Central memory CD4-positive, alpha-beta T cell (primary cell): Measurements from ENCODE around the gene DZIP3.
A peak's percentile ranks its signal among the peaks of the same experiment; 100 is the strongest.

Experiments used
- DNase-seq: peaks from one replicate; pipeline ENCODE4 v3.0.0; 2022
- total RNA-seq, 3 experiments: gene quantifications; one replicate each; lab custom pipeline; 2026; lab: John Stamatoyannopoulos, UW

The DZIP3 gene, protein sequence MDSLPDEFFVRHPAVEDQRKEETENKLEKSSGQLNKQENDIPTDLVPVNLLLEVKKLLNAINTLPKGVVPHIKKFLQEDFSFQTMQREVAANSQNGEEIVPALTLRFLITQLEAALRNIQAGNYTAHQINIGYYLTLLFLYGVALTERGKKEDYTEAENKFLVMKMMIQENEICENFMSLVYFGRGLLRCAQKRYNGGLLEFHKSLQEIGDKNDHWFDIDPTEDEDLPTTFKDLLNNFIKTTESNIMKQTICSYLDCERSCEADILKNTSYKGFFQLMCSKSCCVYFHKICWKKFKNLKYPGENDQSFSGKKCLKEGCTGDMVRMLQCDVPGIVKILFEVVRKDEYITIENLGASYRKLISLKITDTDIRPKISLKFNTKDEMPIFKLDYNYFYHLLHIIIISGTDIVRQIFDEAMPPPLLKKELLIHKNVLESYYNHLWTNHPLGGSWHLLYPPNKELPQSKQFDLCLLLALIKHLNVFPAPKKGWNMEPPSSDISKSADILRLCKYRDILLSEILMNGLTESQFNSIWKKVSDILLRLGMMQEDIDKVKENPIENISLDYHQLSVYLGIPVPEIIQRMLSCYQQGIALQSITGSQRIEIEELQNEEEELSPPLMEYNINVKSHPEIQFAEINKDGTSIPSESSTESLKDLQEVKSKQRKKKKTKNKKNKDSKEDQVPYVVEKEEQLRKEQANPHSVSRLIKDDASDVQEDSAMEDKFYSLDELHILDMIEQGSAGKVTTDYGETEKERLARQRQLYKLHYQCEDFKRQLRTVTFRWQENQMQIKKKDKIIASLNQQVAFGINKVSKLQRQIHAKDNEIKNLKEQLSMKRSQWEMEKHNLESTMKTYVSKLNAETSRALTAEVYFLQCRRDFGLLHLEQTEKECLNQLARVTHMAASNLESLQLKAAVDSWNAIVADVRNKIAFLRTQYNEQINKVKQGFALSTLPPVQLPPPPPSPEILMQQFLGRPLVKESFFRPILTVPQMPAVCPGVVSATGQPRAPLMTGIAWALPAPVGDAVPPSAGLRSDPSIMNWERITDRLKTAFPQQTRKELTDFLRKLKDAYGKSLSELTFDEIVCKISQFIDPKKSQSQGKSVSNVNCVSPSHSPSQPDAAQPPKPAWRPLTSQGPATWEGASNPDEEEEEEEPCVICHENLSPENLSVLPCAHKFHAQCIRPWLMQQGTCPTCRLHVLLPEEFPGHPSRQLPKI
- 7.7 to 69.5 (median 31.1) reads per million in 3 experiments for total RNA-seq

GRCh38 chr3:108589081-108589997, at the start of gene DZIP3, which contains the start of gene CIP2A:
TSS of gene DZIP3 (plus strand) at chr3:108589722. CDS start at chr3:108605407, 15,685 bp downstream.
TSS of gene CIP2A (minus strand) at chr3:108589438. CDS start at chr3:108589375, 63 bp downstream.
- peak; percentile 84 for DNase-seq

GRCh38 chr3:108546247-108546646, 43.3 kb upstream of the DZIP3 start:
- DNase-seq: no peak

- DNase-seq: no peak
These were observed 42.8 kb upstream of the DZIP3 start for GRCh38 chr3:108546692-108547091.

DNA sequence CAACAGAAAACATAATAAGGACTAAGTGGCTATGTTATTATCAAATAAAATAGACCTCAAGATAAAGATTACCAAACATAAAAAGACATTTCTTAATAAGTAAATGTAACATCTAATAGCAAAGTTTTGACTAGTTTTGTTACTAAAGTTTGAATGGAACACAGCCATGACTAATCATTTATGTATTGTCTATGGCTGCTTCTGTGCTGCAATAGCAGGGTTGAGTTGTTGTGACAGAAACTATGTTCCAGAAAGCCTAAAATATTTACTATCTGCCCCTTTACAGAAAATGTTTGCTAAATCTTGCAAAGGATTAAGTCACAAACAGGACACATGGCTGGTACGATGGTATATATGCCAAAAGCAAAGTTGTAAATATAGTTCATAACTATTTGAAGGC, 41.2 kb upstream of the DZIP3 start:
- DNase-seq: no peak

GRCh38 chr3:108548886-108549285, 40.6 kb upstream of the DZIP3 start:
- DNase-seq: no peak

- peak; percentile 37 for DNase-seq
These were observed 37.0 kb upstream of the DZIP3 start for GRCh38 chr3:108552267-108553159.

- DNase-seq: no peak
These were observed 35.3 kb upstream of the DZIP3 start for GRCh38 chr3:108554229-108554628.

DNA sequence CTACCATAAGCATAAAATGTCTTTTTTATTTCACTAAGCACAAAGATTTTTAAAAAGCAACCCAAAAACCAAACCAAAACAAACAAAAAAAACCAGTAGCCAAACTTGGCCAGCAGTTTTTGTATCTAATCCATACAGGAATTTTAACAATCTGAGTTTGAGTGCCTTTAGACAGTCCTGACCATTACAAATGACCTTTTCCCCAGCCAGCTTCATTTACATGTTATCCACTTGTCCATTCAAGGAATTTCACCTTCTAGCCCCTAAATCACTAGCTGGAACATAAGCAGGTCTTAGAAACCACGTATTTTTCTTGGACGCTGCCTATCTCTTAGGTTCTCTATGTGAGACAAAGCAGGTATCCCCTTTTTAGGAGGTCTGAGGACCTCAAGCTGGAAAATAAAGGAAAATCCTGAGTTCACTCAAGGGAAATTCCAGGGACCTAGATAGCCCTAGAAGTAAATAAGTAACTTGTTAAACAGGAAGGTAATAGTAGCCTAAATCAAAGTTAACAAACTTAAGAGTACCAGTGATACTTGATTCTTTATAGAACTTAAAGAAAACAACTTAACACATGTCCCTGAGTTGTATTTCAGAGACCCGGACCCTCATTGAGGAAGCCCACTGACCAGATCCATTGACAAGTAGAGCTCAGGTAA, 34.5 kb upstream of the DZIP3 start:
- no peak for DNase-seq

DNA sequence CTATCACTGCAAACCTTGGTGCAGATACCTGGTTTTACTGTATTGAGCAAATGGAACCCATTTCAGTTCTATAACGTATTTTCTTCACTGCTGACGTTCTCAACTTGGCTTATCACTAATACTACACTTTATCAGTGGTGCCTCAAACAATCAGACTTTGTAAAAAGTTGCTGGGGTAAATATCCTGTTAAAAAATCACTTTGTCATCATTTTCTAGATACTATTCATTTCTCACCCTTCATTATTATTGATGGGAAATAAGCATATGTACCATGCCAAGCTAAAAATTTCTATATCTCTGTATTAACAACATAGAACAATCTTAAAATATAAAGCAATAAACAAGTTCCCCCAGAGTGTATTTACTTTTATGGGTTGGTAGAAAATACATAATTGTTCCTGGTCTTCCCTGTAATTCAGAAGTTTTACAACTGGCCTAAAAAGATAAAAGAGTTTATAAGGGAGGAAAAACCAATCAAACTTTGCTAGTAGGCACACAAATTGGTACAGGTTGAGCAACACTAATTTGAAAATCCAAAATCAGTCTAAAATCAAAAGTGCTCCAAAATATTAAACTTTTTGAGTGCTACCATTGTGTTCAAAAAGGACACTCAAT, 33.4 kb upstream of the DZIP3 start:
- no peak for DNase-seq

DNA sequence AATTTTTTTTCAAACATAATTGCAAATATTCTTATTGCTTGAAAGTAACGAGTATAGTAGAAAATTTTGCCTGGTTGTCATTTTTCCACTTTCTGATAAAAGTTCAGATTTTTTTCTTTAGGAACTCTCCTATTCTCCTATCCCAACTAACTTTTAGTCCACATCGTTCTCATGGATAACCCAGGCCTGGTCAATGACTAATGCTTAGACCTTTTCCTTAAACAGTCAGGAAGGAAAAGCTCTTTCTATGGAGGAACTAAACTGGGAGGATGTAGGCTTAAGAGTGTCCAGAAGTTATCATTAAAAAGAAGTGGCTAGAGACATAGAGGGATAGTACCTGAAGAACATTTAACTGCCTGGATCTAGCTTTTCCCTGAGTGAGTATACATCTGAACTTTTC, 27.0 kb upstream of the DZIP3 start:
- DNase-seq: no peak

DNA sequence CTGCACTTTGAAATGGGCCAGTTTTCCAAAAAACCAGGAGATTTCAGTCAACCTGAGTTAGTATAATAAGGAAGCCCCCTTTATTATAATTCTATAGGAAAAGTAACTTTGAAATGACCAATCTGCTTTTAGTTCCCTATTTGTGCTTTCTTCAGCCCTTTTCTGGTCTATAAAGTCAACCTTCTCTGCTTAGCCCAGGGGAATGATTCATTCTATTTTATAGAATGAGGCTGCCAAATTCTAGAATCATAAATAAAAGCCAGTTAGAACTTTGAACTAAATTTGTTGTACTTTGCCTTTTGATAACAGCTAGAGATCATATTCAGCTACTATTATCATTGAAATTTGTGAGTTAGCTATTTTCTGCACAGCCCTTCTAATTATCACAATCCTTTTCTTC, 25.0 kb upstream of the DZIP3 start:
- no peak for DNase-seq

GRCh38 chr3:108565506-108565905, 24.0 kb upstream of the DZIP3 start:
- no peak for DNase-seq

DNA sequence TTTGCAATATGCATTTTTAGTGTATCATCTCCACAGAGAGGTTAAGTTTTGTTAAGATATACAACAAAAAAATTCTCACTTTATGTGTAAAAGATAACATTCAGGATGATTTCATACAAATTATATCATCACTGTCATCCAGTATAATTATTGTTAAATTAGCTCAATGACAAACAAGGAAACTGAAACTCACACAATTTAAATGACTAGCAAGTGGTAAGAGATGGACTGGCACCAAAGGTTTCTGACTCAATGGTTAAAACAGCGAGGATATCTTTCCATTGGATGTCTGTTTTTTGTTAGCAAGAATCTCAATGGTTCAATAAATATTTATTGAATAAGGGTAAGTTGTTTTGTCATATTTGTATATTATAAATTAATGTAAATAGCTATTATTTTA, 22.9 kb upstream of the DZIP3 start:
- no peak for DNase-seq

- no peak for DNase-seq
These were observed 20.2 kb upstream of the DZIP3 start for GRCh38 chr3:108569336-108569735.

- DNase-seq: no peak
These were observed 11.5 kb upstream of the DZIP3 start for GRCh38 chr3:108578064-108578463.

GRCh38 chr3:108588601-108589000, 921 bp upstream of the DZIP3 start:
- no peak for DNase-seq

DNA sequence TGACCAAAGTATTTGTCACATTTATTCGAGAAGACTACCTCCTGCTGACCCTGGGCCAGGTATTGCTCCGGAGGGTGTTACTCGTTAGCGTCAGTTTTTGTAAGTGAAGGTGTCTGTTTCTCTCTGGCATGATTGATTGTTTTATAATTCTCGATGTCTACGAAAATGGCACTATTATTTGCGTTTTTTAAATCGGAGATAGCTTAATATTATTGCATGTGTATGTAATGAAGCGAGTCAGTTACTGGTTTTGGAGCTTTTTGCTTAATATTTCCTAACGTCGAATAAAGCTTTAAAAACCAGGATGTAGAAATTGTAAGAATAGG, 439 bp downstream of the DZIP3 start:
- no peak for DNase-seq

- no peak for DNase-seq
These were observed 938 bp downstream of the DZIP3 start for GRCh38 chr3:108590460-108590859.

- DNase-seq: no peak
These were observed 5.8 kb downstream of the DZIP3 start for GRCh38 chr3:108595321-108595720.

GRCh38 chr3:108598375-108598774, 8.9 kb downstream of the DZIP3 start:
- no peak for DNase-seq
